Neural cell (in vitro differentiated cells): ENCODE measurements around the gene KSR2. TPM values are rescaled to one million over a fixed set of nuclear protein-coding genes. Genes with fewer than 3 reads are reported as not detected.

Source experiments
- H2AFZ ChIP-seq: fragments of 200-600, 300-800 bp; sonication (generic), shearing (Covaris generic); 2 replicates; pipeline ENCODE4 v1.6.0; 2014; ENCODE audit warnings: low read depth, mild to moderate bottlenecking, antibody characterized with exemption, low read length, moderate library complexity
- H3F3A ChIP-seq: fragments of 200-600 bp; shearing (Covaris generic); 2 replicates; pipeline ENCODE4 v1.6.1; 2016; ENCODE audit warnings: mild to moderate bottlenecking, moderate library complexity, mixed read lengths, antibody characterized with exemption, low read length; ENCODE audit not compliant: insufficient read depth, poor library complexity, severe bottlenecking
- H3K27ac ChIP-seq: fragments of 200-600, 300-800 bp; sonication (generic), shearing (Covaris generic); 2 replicates; pipeline ENCODE4 v1.5.1; 2014; ENCODE audit warnings: mild to moderate bottlenecking, low read length, moderate library complexity
- H3K27me3 ChIP-seq: fragments of 300-800, 200-600 bp; sonication (generic), shearing (Covaris generic); 2 replicates; pipeline ENCODE4 v1.6.0; 2014; ENCODE audit warnings: mild to moderate bottlenecking, low read depth, low read length, moderate library complexity; ENCODE audit not compliant: insufficient read depth
- H3K36me3 ChIP-seq: fragments of 300-800, 200-600 bp; sonication (generic), shearing (Covaris generic); 2 replicates; pipeline ENCODE4 v1.5.1; 2014; ENCODE audit warnings: mild to moderate bottlenecking, antibody characterized with exemption, low read length, moderate library complexity; ENCODE audit not compliant: insufficient read depth
- H3K4me2 ChIP-seq: fragments of 300-800, 200-600 bp; sonication (generic), shearing (Covaris generic); 2 replicates; pipeline ENCODE4 v1.6.0; 2014; ENCODE audit warnings: mild to moderate bottlenecking, low read length
- H3K4me3 ChIP-seq: fragments of 300-800, 200-600 bp; sonication (generic), shearing (Covaris generic); 2 replicates; pipeline ENCODE4 v1.5.1; 2014; ENCODE audit warnings: mild to moderate bottlenecking, low read length, moderate library complexity
- H3K79me2 ChIP-seq: fragments of 200-600 bp; shearing (Covaris generic); replicated peaks from 2 replicates; pipeline ENCODE4 v1.6.0; 2014; ENCODE audit warnings: mild to moderate bottlenecking, low read length, moderate library complexity; ENCODE audit not compliant: insufficient read depth
- H3K9ac ChIP-seq: fragments of 300-800, 200-600 bp; sonication (generic), shearing (Covaris generic); 2 replicates; pipeline ENCODE4 v1.6.1; 2016; ENCODE audit warnings: mild to moderate bottlenecking, low read length, mixed read lengths
- H3K9me2 ChIP-seq: fragments of 200-600 bp; shearing (Covaris generic); 2 replicates; pipeline ENCODE4 v1.6.1; 2016; ENCODE audit warnings: mild to moderate bottlenecking, low read length, mixed read lengths; ENCODE audit not compliant: insufficient read depth
- H3K9me3 ChIP-seq: fragments of 200-600, 300-800 bp; sonication (generic), shearing (Covaris generic); 2 replicates; pipeline ENCODE4 v1.6.1; 2016; ENCODE audit warnings: mild to moderate bottlenecking, mixed run types, low read length, moderate library complexity, mixed read lengths
- H4K20me1 ChIP-seq: fragments of 200-600 bp; shearing (Covaris generic); 2 replicates; pipeline ENCODE4 v1.6.1; 2016; ENCODE audit warnings: mild to moderate bottlenecking, mixed run types; ENCODE audit not compliant: insufficient read depth
- EP300 ChIP-seq: fragments of 450-650 bp; conservative IDR thresholded peaks from 2 replicates; pipeline ENCODE4 v1.6.1; 2014; ENCODE audit warnings: antibody characterized with exemption, mild to moderate bottlenecking, moderate library complexity; ENCODE audit not compliant: poor library complexity, severe bottlenecking
- EZH2 ChIP-seq: fragments of 200-600, 300-800 bp; shearing (Covaris generic), sonication (generic); IDR thresholded peaks from 2 replicates; pipeline ENCODE4 v1.6.1; 2014; ENCODE audit warnings: antibody characterized with exemption, low read length, borderline replicate concordance, mild to moderate bottlenecking; ENCODE audit not compliant: insufficient read depth, poor library complexity, severe bottlenecking
- MXI1 ChIP-seq: fragments of 450-650 bp; conservative IDR thresholded peaks from 2 replicates; pipeline ENCODE4 v1.6.1; 2014; ENCODE audit warnings: antibody characterized with exemption, mild to moderate bottlenecking; ENCODE audit not compliant: poor library complexity, severe bottlenecking
- POLR2AphosphoS5 ChIP-seq: IDR thresholded peaks from 2 replicates; pipeline ENCODE4 v1.6.1; 2012
- RAD21 ChIP-seq: fragments of 450-650 bp; conservative IDR thresholded peaks from 2 replicates; pipeline ENCODE4 v1.6.1; 2014; ENCODE audit warnings: antibody characterized with exemption, mild to moderate bottlenecking, moderate library complexity
- SMC3 ChIP-seq: fragments of 450-650 bp; conservative IDR thresholded peaks from 2 replicates; pipeline ENCODE4 v1.6.1; 2014; ENCODE audit warnings: antibody characterized with exemption, mild to moderate bottlenecking, moderate library complexity; ENCODE audit not compliant: poor library complexity
- TAF1 ChIP-seq: IDR thresholded peaks from 2 replicates; pipeline ENCODE4 v1.6.1; 2012; ENCODE audit warnings: low read depth
- polyA plus RNA-seq: library from polyadenylated mRNA; depleted of rRNA; stranded (reverse); fragments of >200 nt; gene quantifications from 2 replicates; pipeline ENCODE4 v1.2.3, GENCODE V29; 2014
- TF ChIP-seq, protein P1 (sequence below): IDR thresholded peaks from 2 replicates; pipeline ENCODE4 v1.6.1; 2012; ENCODE audit warnings: borderline replicate concordance
- TF ChIP-seq, protein P2 (sequence below): fragments of 450-650 bp; IDR thresholded peaks from 2 replicates; pipeline ENCODE4 v1.5.1; 2014; ENCODE audit warnings: antibody characterized with exemption, mild to moderate bottlenecking, moderate library complexity; ENCODE audit not compliant: poor library complexity, severe bottlenecking

Gene KSR2
- polyA plus RNA-seq, 1 donor from 2014 or later = 3.0 TPM

DNA sequence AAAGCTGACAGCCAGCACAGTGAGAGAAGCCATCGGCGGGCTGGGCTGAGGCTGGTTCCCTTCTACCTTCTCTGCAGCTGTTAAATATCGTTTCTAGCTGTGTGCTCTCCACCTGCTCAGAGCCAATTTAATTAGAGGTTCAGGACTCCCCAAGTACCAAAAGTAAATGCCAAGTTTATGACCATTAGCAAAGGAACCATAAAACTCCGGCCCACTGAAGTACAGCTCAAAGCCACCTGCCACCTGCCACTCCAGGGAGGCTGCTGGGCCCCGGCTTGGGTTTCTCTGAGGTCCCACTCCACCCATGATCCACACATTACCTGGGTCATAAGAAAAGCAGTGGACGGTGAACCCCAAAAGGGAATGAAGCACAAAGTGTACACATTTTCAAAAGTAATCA, 272.8 kb downstream of the KSR2 start:
- Histone ChIP-seq H3K27me3 (no peaks in the 10 kb centered on the region), H3K9ac (no peak overlapping the region), H3K9me3 (peaks cover 4% of the 10 kb centered on the region), H3K9me2 (no peaks in the 10 kb centered on the region), H3F3A (no peaks in the 10 kb centered on the region), H3K36me3 (no peaks in the 10 kb centered on the region), H3K27ac (no peak overlapping the region), H3K4me3 (no peak overlapping the region), H2AFZ (no peak overlapping the region), H4K20me1 (no peaks in the 10 kb centered on the region), H3K79me2 (no peaks in the 10 kb centered on the region), H3K4me2 (no peak overlapping the region)
- TF ChIP-seq, protein P1, sequence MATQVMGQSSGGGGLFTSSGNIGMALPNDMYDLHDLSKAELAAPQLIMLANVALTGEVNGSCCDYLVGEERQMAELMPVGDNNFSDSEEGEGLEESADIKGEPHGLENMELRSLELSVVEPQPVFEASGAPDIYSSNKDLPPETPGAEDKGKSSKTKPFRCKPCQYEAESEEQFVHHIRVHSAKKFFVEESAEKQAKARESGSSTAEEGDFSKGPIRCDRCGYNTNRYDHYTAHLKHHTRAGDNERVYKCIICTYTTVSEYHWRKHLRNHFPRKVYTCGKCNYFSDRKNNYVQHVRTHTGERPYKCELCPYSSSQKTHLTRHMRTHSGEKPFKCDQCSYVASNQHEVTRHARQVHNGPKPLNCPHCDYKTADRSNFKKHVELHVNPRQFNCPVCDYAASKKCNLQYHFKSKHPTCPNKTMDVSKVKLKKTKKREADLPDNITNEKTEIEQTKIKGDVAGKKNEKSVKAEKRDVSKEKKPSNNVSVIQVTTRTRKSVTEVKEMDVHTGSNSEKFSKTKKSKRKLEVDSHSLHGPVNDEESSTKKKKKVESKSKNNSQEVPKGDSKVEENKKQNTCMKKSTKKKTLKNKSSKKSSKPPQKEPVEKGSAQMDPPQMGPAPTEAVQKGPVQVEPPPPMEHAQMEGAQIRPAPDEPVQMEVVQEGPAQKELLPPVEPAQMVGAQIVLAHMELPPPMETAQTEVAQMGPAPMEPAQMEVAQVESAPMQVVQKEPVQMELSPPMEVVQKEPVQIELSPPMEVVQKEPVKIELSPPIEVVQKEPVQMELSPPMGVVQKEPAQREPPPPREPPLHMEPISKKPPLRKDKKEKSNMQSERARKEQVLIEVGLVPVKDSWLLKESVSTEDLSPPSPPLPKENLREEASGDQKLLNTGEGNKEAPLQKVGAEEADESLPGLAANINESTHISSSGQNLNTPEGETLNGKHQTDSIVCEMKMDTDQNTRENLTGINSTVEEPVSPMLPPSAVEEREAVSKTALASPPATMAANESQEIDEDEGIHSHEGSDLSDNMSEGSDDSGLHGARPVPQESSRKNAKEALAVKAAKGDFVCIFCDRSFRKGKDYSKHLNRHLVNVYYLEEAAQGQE = no peak
- TF ChIP-seq TAF1 (no peak), EZH2 (no peak), EP300 (no peak), MXI1 (no peak), SMC3 (no peak), POLR2AphosphoS5 (no peak), RAD21 (no peak)
- TF ChIP-seq, protein P2, sequence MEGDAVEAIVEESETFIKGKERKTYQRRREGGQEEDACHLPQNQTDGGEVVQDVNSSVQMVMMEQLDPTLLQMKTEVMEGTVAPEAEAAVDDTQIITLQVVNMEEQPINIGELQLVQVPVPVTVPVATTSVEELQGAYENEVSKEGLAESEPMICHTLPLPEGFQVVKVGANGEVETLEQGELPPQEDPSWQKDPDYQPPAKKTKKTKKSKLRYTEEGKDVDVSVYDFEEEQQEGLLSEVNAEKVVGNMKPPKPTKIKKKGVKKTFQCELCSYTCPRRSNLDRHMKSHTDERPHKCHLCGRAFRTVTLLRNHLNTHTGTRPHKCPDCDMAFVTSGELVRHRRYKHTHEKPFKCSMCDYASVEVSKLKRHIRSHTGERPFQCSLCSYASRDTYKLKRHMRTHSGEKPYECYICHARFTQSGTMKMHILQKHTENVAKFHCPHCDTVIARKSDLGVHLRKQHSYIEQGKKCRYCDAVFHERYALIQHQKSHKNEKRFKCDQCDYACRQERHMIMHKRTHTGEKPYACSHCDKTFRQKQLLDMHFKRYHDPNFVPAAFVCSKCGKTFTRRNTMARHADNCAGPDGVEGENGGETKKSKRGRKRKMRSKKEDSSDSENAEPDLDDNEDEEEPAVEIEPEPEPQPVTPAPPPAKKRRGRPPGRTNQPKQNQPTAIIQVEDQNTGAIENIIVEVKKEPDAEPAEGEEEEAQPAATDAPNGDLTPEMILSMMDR = no peak

DNA sequence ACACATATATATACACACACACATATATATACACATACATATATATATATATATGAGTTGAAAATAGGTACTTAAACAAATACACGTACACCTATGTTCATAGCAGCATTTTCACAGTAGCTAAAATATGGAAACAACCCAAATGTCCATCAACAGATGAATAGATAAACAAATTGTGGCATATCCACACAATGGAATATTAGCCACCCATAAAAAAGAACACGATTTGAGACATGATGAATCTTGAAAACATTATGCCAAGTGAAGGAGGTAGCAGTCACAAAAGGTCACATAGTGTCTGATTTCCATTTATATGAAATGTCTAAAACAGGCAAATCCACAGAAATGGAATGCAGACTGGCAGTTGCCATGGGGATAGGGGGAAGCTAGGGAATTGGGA, 276.3 kb downstream of the KSR2 start:
- no peaks in the 10 kb centered on the region for H3K27me3 ChIP-seq
- no peak overlapping the region for H2AFZ ChIP-seq
- TF ChIP-seq EP300 (no peak), SMC3 (no peak), EZH2 (no peak), POLR2AphosphoS5 (no peak), TAF1 (no peak)
- TF ChIP-seq, protein P2 = no peak
- no peak overlapping the region for H3K9ac ChIP-seq
- H3K9me2 ChIP-seq = no peaks in the 10 kb centered on the region
- no peaks in the 10 kb centered on the region for H3F3A ChIP-seq
- H3K27ac ChIP-seq = no peak overlapping the region
- H3K9me3 ChIP-seq = peaks cover 4% of the 10 kb centered on the region
- H3K4me2 ChIP-seq = no peak overlapping the region
- H3K4me3 ChIP-seq = no peak overlapping the region
- H3K79me2 ChIP-seq = no peaks in the 10 kb centered on the region
- no peaks in the 10 kb centered on the region for H4K20me1 ChIP-seq
- no peaks in the 10 kb centered on the region for H3K36me3 ChIP-seq
